H1 (cell line): ENCODE measurements around the gene EHBP1. TPM values are rescaled to one million over a fixed set of nuclear protein-coding genes. Genes with fewer than 3 reads are reported as not detected.

Source experiments
- CTCF ChIA-PET: fragments of 300-600 bp; sonication (Branson Sonifier 250); formaldehyde crosslinking; loops from one replicate; lab custom pipeline; 2021; ENCODE audit not compliant: partially characterized antibody; lab: Charles Lee
- POLR2A ChIA-PET: fragments of 300-600 bp; sonication (Branson Sonifier 250); formaldehyde crosslinking; loops from one replicate; lab custom pipeline; 2021; ENCODE audit warnings: inconsistent platforms; ENCODE audit not compliant: partially characterized antibody; lab: Charles Lee
- DNase-seq, 2 experiments: peaks; one replicate each; pipeline versions ENCODE4 v3.0.0 to v3.0.0-alpha.2; 2010 to 2022; ENCODE audit warnings: low spot score in 2 of 2, low read depth in 1 of 2, mixed read lengths in 1 of 2
- FAIRE-seq: peaks from 2 replicates; lab custom pipeline; 2011; peaks lifted over from hg19 to GRCh38; lab: Jason Lieb, UNC
- H2AFZ ChIP-seq: 2 replicates; pipeline ENCODE4 v1.8.1; 2012; ENCODE audit warnings: low read length, inconsistent platforms
- H2AK5ac ChIP-seq: 2 replicates; pipeline ENCODE4 v1.6.1; 2013; ENCODE audit warnings: low read depth, low read length
- H2BK120ac ChIP-seq: replicated peaks from 2 replicates; pipeline ENCODE3; 2013; ENCODE audit warnings: low read depth, low read length, inconsistent platforms
- H2BK12ac ChIP-seq: 2 replicates; pipeline ENCODE4 v1.6.1; 2013; ENCODE audit warnings: low read depth, low read length
- H2BK15ac ChIP-seq: 2 replicates; pipeline ENCODE4 v1.6.1; 2013; ENCODE audit warnings: low read length
- H2BK20ac ChIP-seq: 2 replicates; pipeline ENCODE4 v1.6.1; 2013; ENCODE audit warnings: low read length
- H2BK5ac ChIP-seq: 2 replicates; pipeline ENCODE4 v1.6.1; 2013; ENCODE audit warnings: low read depth, low read length
- H3K14ac ChIP-seq: 2 replicates; pipeline ENCODE4 v1.6.1; 2013; ENCODE audit warnings: inconsistent platforms; ENCODE audit not compliant: insufficient read length
- H3K18ac ChIP-seq: 2 replicates; pipeline ENCODE4 v1.6.1; 2013; ENCODE audit warnings: low read length; ENCODE audit errors: extremely low read depth
- H3K23ac ChIP-seq: 2 replicates; pipeline ENCODE4 v1.6.1; 2013; ENCODE audit warnings: inconsistent platforms; ENCODE audit not compliant: insufficient read length
- H3K23me2 ChIP-seq: 2 replicates; pipeline ENCODE4 v1.6.1; 2013; ENCODE audit warnings: low read depth, low read length
- H3K27ac ChIP-seq: 2 replicates; pipeline ENCODE4 v1.6.1; 2011; ENCODE audit warnings: low read depth, low read length, inconsistent platforms
- H3K27me3 ChIP-seq, 4 experiments: replicated peaks in 1 of 4; 1 replicate in 1 of 4; 2 replicates in 3 of 4; pipeline versions ENCODE4 v1.6.1 to v1.8.1; 2011 to 2013; ENCODE audit warnings: low read length in 3 of 4, mild to moderate bottlenecking in 3 of 4, inconsistent platforms in 2 of 4, mixed read lengths in 2 of 4, moderate library complexity in 1 of 4; ENCODE audit not compliant: control insufficient read depth in 3 of 4, insufficient read depth in 3 of 4; ENCODE audit errors: extremely low read depth in 1 of 4
- H3K36me3 ChIP-seq, 4 experiments: 2 replicates each; pipeline versions ENCODE4 v1.6.1 to v1.8.1; 2011 to 2013; ENCODE audit warnings: mild to moderate bottlenecking in 4 of 4, low read length in 3 of 4, moderate library complexity in 2 of 4, control low read depth in 1 of 4, inconsistent platforms in 1 of 4; ENCODE audit not compliant: insufficient read depth in 4 of 4, control insufficient read depth in 2 of 4
- H3K4ac ChIP-seq: replicated peaks from 2 replicates; pipeline ENCODE3; 2013; ENCODE audit warnings: low read length, low read depth, mixed read lengths, inconsistent platforms; ENCODE audit not compliant: insufficient read length
- H3K4me1 ChIP-seq, 4 experiments: replicated peaks in 1 of 4; 1 replicate in 1 of 4; 2 replicates in 3 of 4; pipeline versions ENCODE4 v1.6.1 to v1.8.1; 2011 to 2013; ENCODE audit warnings: low read length in 3 of 4, inconsistent platforms in 2 of 4, mixed read lengths in 1 of 4; ENCODE audit not compliant: insufficient read depth in 4 of 4, control insufficient read depth in 3 of 4
- H3K4me2 ChIP-seq, 2 experiments: 2 replicates each; pipeline versions ENCODE4 v1.6.1 to v1.8.1; 2011 to 2013; ENCODE audit warnings: low read depth in 2 of 2, low read length in 2 of 2, control low read depth in 1 of 2, inconsistent platforms in 1 of 2, mild to moderate bottlenecking in 1 of 2; ENCODE audit not compliant: insufficient read depth in 1 of 2
- H3K4me3 ChIP-seq, 4 experiments: fragments of 200-600, 300-600 bp in 1 of 4; sonication (generic), shearing (Covaris generic), sonication (Bioruptor Twin) in 1 of 4; 2 replicates each; pipeline versions ENCODE4 v1.5.1 to v1.8.1; 2011 to 2016; ENCODE audit warnings: low read length in 4 of 4, low read depth in 3 of 4, control low read depth in 2 of 4, inconsistent platforms in 2 of 4, mild to moderate bottlenecking in 2 of 4, mixed read lengths in 1 of 4, moderate library complexity in 1 of 4; ENCODE audit not compliant: insufficient read depth in 2 of 4; ENCODE audit errors: extremely low read depth in 1 of 4
- H3K56ac ChIP-seq: replicated peaks from 2 replicates; pipeline ENCODE3; 2013; ENCODE audit warnings: low read depth, mild to moderate bottlenecking, mixed read lengths, low read length, inconsistent platforms; ENCODE audit not compliant: insufficient read length
- H3K79me1 ChIP-seq: 2 replicates; pipeline ENCODE4 v1.6.1; 2013; ENCODE audit warnings: low read depth, low read length, control low read depth
- H3K79me2 ChIP-seq, 2 experiments: 2 replicates each; pipeline versions ENCODE4 v1.6.1 to v1.8.1; 2012 to 2013; ENCODE audit warnings: low read length in 2 of 2, mild to moderate bottlenecking in 2 of 2, inconsistent platforms in 1 of 2; ENCODE audit not compliant: insufficient read depth in 2 of 2, control insufficient read depth in 1 of 2
- H3K9ac ChIP-seq, 4 experiments: replicated peaks in 1 of 4; 1 replicate in 1 of 4; 2 replicates in 3 of 4; pipeline versions ENCODE4 v1.6.1 to v1.8.1; 2011 to 2013; ENCODE audit warnings: low read depth in 3 of 4, low read length in 3 of 4, control low read depth in 2 of 4, mild to moderate bottlenecking in 2 of 4, moderate library complexity in 2 of 4, inconsistent platforms in 1 of 4; ENCODE audit errors: extremely low read depth in 1 of 4
- H3K9me3 ChIP-seq, 2 experiments: 2 replicates each; pipeline versions ENCODE4 v1.6.1 to v1.8.1; 2012 to 2013; ENCODE audit warnings: mild to moderate bottlenecking in 2 of 2, moderate library complexity in 2 of 2, control low read depth in 1 of 2, inconsistent platforms in 1 of 2, low read depth in 1 of 2, low read length in 1 of 2, mixed read lengths in 1 of 2; ENCODE audit not compliant: insufficient read depth in 2 of 2
- H4K20me1 ChIP-seq, 2 experiments: replicated peaks in 1 of 2; 2 replicates each; pipeline versions ENCODE3 to v1.8.1; 2011 to 2013; ENCODE audit warnings: inconsistent platforms in 2 of 2, low read length in 2 of 2, mild to moderate bottlenecking in 1 of 2; ENCODE audit not compliant: insufficient read depth in 2 of 2, control insufficient read depth in 1 of 2
- H4K5ac ChIP-seq: 2 replicates; pipeline ENCODE4 v1.6.1; 2013; ENCODE audit warnings: low read length, low read depth, mixed read lengths, inconsistent platforms; ENCODE audit not compliant: insufficient read length
- H4K8ac ChIP-seq: 2 replicates; pipeline ENCODE4 v1.8.0; 2013; ENCODE audit warnings: mild to moderate bottlenecking, moderate library complexity, low read length, inconsistent platforms; ENCODE audit not compliant: insufficient read depth; ENCODE audit errors: extremely low read depth
- H4K91ac ChIP-seq: replicated peaks from 2 replicates; pipeline ENCODE3; 2013; ENCODE audit warnings: low read length, mixed read lengths, inconsistent platforms; ENCODE audit not compliant: insufficient read length
- ASH2L ChIP-seq: fragments of 200-600, 300-600 bp; sonication (generic); IDR thresholded peaks from one replicate; pipeline ENCODE4 v1.7.1; 2017; ENCODE audit warnings: low read length
- CBX5 ChIP-seq: fragments of 300-800, 300-1000 bp; sonication (generic); IDR thresholded peaks from 2 replicates; pipeline ENCODE4 v1.7.1; 2016; ENCODE audit warnings: antibody characterized with exemption, low read length, low read depth
- RNF2 ChIP-seq: fragments of 200-900, 300-1000 bp; sonication (generic); IDR thresholded peaks from 2 replicates; pipeline ENCODE4 v1.7.1; 2016; ENCODE audit warnings: borderline replicate concordance, low read depth, mild to moderate bottlenecking, antibody characterized with exemption, low read length; ENCODE audit not compliant: poor library complexity, severe bottlenecking; ENCODE audit errors: missing control alignments
- SRF ChIP-seq: IDR thresholded peaks from 2 replicates; pipeline ENCODE4 v1.6.1; 2011; ENCODE audit warnings: mild to moderate bottlenecking, low read depth, low read length, moderate library complexity
- WGBS, 2 experiments: shearing (Covaris generic) in 1 of 2; methylation state at CpG; one replicate each; pipeline versions ENCODE4 v1.1.6 to v1.1.7; 2013 to 2015; ENCODE audit warnings: low lambda C conversion rate in 2 of 2, mixed read lengths in 2 of 2, inconsistent platforms in 1 of 2, low coverage in 1 of 2, missing lambda C conversion rate in 1 of 2; ENCODE audit not compliant: insufficient replicate concordance in 2 of 2, insufficient coverage in 1 of 2, insufficient read length in 1 of 2; ENCODE audit errors: extremely low coverage in 1 of 2, missing lambda C conversion rate in 1 of 2; 5-methylcytosine and 5-hydroxymethylcytosine counted together
- polyA plus RNA-seq, 7 experiments: library from polyadenylated mRNA; depleted of rRNA in 3 of 7; stranded (reverse) in 5 of 7; unstranded in 2 of 7; fragments of >200 nt in 5 of 7; fragments of 200-250 nt in 2 of 7; gene quantifications; 1 replicate in 5 of 7; 2 replicates in 1 of 7; 4 replicates in 1 of 7; pipeline versions ENCODE4 v1.2.1 to v1.2.3, GENCODE V29; 2011 to 2013; ENCODE audit warnings: missing spikeins in 2 of 7, mixed read lengths in 2 of 7
- total RNA-seq: library from RNA; stranded (reverse); fragmentation: NEBNext Ultra II Directional; extraction: Animal tissue kit (Norgen Biotek cat#: 25700); gene quantifications from 2 replicates; pipeline ENCODE4 v1.2.1, GENCODE V29; 2021
- TF ChIP-seq, protein P1 (sequence below): IDR thresholded peaks from 2 replicates; pipeline ENCODE4 v1.6.1; 2012; ENCODE audit warnings: inconsistent platforms
- TF ChIP-seq, protein P2 (sequence below), 3 experiments: IDR thresholded peaks; 1 replicate in 2 of 3; 2 replicates in 1 of 3; pipeline versions ENCODE4 v1.5.1 to v1.6.1; 2011; ENCODE audit warnings: low read length in 3 of 3, mild to moderate bottlenecking in 3 of 3, inconsistent platforms in 2 of 3, low read depth in 1 of 3, moderate library complexity in 1 of 3; ENCODE audit not compliant: insufficient read depth in 1 of 3; ENCODE audit errors: control extremely low read depth in 1 of 3

Gene EHBP1
- total and polyA plus RNA-seq, 2 of the 8 experiments (the other 6 are each of a cell fraction or from before 2014, with no cell fraction given) = 12.0 to 64.1 TPM

DNA sequence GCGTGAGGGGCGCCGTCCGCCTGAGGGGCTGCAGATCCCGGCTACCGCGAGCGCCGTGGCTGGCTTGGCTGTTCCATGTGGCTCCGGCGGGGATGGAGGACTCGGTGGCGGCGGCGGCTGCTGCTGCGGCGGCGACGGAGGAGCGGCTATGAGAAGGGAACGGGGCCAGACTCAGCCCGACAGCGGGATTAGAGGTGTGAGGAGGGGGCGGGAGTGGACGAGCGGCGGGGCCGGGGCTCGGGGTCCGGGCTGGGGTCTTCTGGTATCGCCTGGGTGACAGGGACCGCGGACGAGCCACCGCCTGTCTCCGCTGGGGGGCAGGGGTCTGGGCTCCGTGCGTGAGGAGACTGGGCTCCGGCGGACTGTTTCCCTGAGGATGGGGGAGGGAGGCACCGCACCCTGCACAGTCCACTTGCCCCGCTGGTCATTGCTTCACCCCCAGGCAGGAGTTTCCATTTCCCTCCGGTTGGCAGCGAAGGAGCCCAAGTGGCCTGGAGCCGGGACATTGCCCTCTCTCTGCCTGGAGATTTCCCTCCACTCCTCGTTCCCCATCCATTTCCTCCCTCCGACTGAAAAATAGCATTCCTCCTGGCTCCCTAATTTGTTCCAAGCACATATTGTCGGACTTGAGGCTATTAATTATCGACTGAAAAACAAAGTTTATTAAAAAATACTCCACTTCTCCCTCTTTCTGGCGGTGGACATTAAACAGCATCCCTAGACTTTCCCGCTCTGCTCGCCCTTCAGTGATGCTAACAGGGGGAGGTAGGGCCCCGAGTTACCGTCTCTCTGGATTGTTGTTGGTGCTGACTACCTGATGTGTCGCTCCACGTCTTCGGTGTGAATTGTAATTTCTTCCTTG, 577 bp downstream of the EHBP1 start:
- Histone ChIP-seq H2AFZ (peak overlapping the region; percentile 47; the same call in 1 of the 2 replicates), H3K23ac (no peak overlapping the region), H2BK5ac (peak overlapping the region; percentile 50; the same call in 1 of the 2 replicates), H3K79me2 (peaks cover 13 to 48% of the 10 kb centered on the region in 2 experiments), H3K79me1 (no peaks in the 10 kb centered on the region; the same call in 1 of the 2 replicates), H3K9me3 (no peaks in the 10 kb centered on the region), H3K27me3 (no peaks in the 10 kb centered on the region), H2BK15ac (no peak overlapping the region), H4K5ac (peak overlapping the region; percentile 67), H3K9ac (peak overlapping the region; percentile 26 to 72 (median 40)), H2BK20ac (no peak overlapping the region), H3K23me2 (peaks cover 12% of the 10 kb centered on the region), H4K91ac (no peak overlapping the region), H2BK12ac (no peak overlapping the region), H2BK120ac (no peak overlapping the region), H3K4ac (no peak overlapping the region), H3K56ac (peak overlapping the region; percentile 27), H3K4me2 (peak overlapping the region; percentile 69 to 87), H3K4me3 (peak overlapping the region; percentile 72 to 91 (median 80)), H4K8ac (peak overlapping the region; percentile 95), H3K4me1 (peaks cover 4 to 12% (median 7%) of the 10 kb centered on the region in 4 experiments; a peak in 6 of 7 replicates), H3K27ac (no peak overlapping the region), H3K14ac (no peak overlapping the region), H3K18ac (peak overlapping the region; percentile 71; the same call in 1 of the 2 replicates), H4K20me1 (no peaks in the 10 kb centered on the region), H3K36me3 (peaks cover 0 to 22% (median 2%) of the 10 kb centered on the region in 4 experiments; a peak in 3 of 8 replicates), H2AK5ac (no peak overlapping the region)
- FAIRE-seq = no peak
- POLR2A ChIA-PET = interaction anchor here (0.7 to 2.6 kb wide), 3 partner anchors 34 to 333 kb away, joined by 3 to 7 read pairs (median 3); partner anchors contain the start of gene TMEM17
- DNase-seq = peak in 1 of 2 experiments; percentile 77
- WGBS, 2 experiments = 2% methylated on average over 27 of the region's 57 CpGs; no CpG with 5 or more reads in 1 of the 2 experiments
- CTCF ChIA-PET = interaction anchor here (1.8 kb wide), 1 partner anchor 249 kb away, joined by 10 read pairs; no protein-coding TSS in a partner anchor
- TF ChIP-seq, protein P1, sequence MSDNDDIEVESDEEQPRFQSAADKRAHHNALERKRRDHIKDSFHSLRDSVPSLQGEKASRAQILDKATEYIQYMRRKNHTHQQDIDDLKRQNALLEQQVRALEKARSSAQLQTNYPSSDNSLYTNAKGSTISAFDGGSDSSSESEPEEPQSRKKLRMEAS = 0 out of 2 replicates have a peak, but pooled peaks have one; percentile 41
- TF ChIP-seq, protein P2, sequence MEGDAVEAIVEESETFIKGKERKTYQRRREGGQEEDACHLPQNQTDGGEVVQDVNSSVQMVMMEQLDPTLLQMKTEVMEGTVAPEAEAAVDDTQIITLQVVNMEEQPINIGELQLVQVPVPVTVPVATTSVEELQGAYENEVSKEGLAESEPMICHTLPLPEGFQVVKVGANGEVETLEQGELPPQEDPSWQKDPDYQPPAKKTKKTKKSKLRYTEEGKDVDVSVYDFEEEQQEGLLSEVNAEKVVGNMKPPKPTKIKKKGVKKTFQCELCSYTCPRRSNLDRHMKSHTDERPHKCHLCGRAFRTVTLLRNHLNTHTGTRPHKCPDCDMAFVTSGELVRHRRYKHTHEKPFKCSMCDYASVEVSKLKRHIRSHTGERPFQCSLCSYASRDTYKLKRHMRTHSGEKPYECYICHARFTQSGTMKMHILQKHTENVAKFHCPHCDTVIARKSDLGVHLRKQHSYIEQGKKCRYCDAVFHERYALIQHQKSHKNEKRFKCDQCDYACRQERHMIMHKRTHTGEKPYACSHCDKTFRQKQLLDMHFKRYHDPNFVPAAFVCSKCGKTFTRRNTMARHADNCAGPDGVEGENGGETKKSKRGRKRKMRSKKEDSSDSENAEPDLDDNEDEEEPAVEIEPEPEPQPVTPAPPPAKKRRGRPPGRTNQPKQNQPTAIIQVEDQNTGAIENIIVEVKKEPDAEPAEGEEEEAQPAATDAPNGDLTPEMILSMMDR (IDR thresholded peaks at IDR 0.05; ENCODE audit: control extremely low read depth in 1 of 3, insufficient read depth in 1 of 3, low read depth in 1 of 3, low read length in 3 of 3) = peak; percentile 26 to 53 (median 38)
- TF ChIP-seq CBX5 (no peak), SRF (no peak), ASH2L (peak; percentile 33), RNF2 (no peak)
